Measurements from ENCODE around the gene ADGRL4. TPM values are rescaled to one million over a fixed set of nuclear protein-coding genes. Genes with fewer than 3 reads are reported as not detected.
"Not testable (repeated sequence)": the region's sequence is repeated elsewhere in the genome, so short reads cannot be mapped to it uniquely, and the experiment has no call there.

Gene ADGRL4
- total and polyA plus RNA-seq, 9 of the 15 experiments (the other 6 are each of a cell fraction or from before 2014, with no cell fraction given): not detected

- ChIA-PET POLR2A (no interaction called here), CTCF (ENCODE audit: low intra/inter-chr PET ratio) (no interaction called here)
- Histone ChIP-seq H3K9me3 (replicated peaks; ENCODE audit: control insufficient read depth, insufficient read depth, low read depth, low read length) (no peaks in the 10 kb centered on the region), H4K20me1 (replicated peaks; ENCODE audit: control insufficient read depth, insufficient read depth, low read length) (no peaks in the 10 kb centered on the region), H3K9ac (ENCODE audit: insufficient read depth in 1 of 2, low read depth in 2 of 2, low read length in 2 of 2) (no peak overlapping the region), H3K27me3 (ENCODE audit: control insufficient read depth in 2 of 2, insufficient read depth in 2 of 2, low read length in 2 of 2) (no peaks in the 10 kb centered on the region), H3K79me2 (ENCODE audit: control insufficient read depth, insufficient read depth, low read length) (no peaks in the 10 kb centered on the region), H3K9me1 (ENCODE audit: control insufficient read depth, insufficient read depth, low read length) (no peaks in the 10 kb centered on the region), H3K36me3 (ENCODE audit: control insufficient read depth, insufficient read depth, low read length) (no peaks in the 10 kb centered on the region), H3K4me1 (replicated peaks in 1 of 2; ENCODE audit: control insufficient read depth in 2 of 2, insufficient read depth in 2 of 2, low read length in 2 of 2) (no peaks in the 10 kb centered on the region), H3K27ac (ENCODE audit: extremely low read depth, low read depth, low read length) (no peak overlapping the region), H3K4me3 (no peak overlapping the region), H3K4me2 (ENCODE audit: insufficient read depth, low read length) (no peak overlapping the region), H2AFZ (ENCODE audit: low read depth, low read length) (no peak overlapping the region)
- 0% methylated on average over 6 of the region's 6 CpGs for WGBS (ENCODE audit: insufficient coverage, low coverage, missing lambda C conversion rate)
- FAIRE-seq (no peak), DNase-seq (ENCODE audit: extremely low read depth in 1 of 4, low spot score in 3 of 4) (no peak), ATAC-seq (no peak)
- TF ChIP-seq NUFIP1 (IDR thresholded peaks at IDR 0.05; ENCODE audit: partially characterized antibody): no peak
- no peak for TF ChIP-seq KLF16 (IDR thresholded peaks at IDR 0.05)
- no peak for TF ChIP-seq SUPT5H (IDR thresholded peaks at IDR 0.05)
- no peak for TF ChIP-seq MED1 (CRISPR knock-in tag; IDR thresholded peaks at IDR 0.05; ENCODE audit: borderline replicate concordance)
- intact Hi-C loops (cut with micrococcal nuclease): no loop called here
- no TSS peak for BruUV-seq (replicated peaks)
- in situ Hi-C loops (cut with MboI): no loop called here
These were observed 121.7 kb downstream of the ADGRL4 start for GRCh38 chr1:78884685-78885452.

DNA sequence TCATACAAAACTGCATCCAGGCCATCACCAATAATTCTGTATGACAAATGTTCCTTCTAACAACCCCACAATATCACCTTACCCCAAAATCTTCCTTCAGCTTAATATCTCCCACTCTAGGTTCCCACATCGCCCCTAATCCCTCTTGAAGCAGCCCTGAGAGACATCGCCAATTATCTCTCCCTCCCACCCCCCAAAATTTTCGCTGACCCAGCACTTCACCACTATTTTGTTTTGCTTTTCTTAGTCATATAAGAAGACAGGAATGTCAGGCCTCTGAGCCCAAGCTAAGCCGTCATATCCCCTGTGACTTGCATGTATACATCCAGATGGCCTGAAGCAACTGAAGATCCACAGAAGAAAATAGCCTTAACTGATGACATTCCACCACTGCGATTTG, 126.3 kb downstream of the ADGRL4 start:
- in situ Hi-C loops (cut with MboI): no loop called here
- H3K79me2 ChIP-seq (ENCODE audit: control insufficient read depth, insufficient read depth, low read length): no peaks in the 10 kb centered on the region
- no peak for TF ChIP-seq NFE2L1 (tag; IDR thresholded peaks at IDR 0.05; ENCODE audit: borderline replicate concordance, low read depth)
- TF ChIP-seq ZNF316 (IDR thresholded peaks at IDR 0.05): peak; percentile 21; the same call in 1 of the 2 replicates
- H3K36me3 ChIP-seq (ENCODE audit: control insufficient read depth, insufficient read depth, low read length): no peaks in the 10 kb centered on the region
- no peak for DNase-seq (ENCODE audit: extremely low read depth in 1 of 4, low spot score in 3 of 4)
- no peak overlapping the region for H3K9ac ChIP-seq (ENCODE audit: insufficient read depth in 1 of 2, low read depth in 2 of 2, low read length in 2 of 2)
- H2AFZ ChIP-seq (ENCODE audit: low read depth, low read length): no peak overlapping the region
- CTCF ChIA-PET (ENCODE audit: low intra/inter-chr PET ratio): no interaction called here
- no peaks in the 10 kb centered on the region for H3K27me3 ChIP-seq (ENCODE audit: control insufficient read depth in 2 of 2, insufficient read depth in 2 of 2, low read length in 2 of 2)
- H3K4me2 ChIP-seq (ENCODE audit: insufficient read depth, low read length): no peak overlapping the region
- POLR2A ChIA-PET: no interaction called here
- no peak for FAIRE-seq
- H3K27ac ChIP-seq (ENCODE audit: extremely low read depth, low read depth, low read length): no peak overlapping the region
- ATAC-seq: no peak
- no peaks in the 10 kb centered on the region for H3K9me3 ChIP-seq (replicated peaks; ENCODE audit: control insufficient read depth, insufficient read depth, low read depth, low read length)
- H3K9me1 ChIP-seq (ENCODE audit: control insufficient read depth, insufficient read depth, low read length): no peaks in the 10 kb centered on the region
- no peaks in the 10 kb centered on the region for H3K4me1 ChIP-seq (replicated peaks in 1 of 2; ENCODE audit: control insufficient read depth in 2 of 2, insufficient read depth in 2 of 2, low read length in 2 of 2)
- intact Hi-C loops (cut with micrococcal nuclease): no loop called here
- no TSS peak for BruUV-seq (replicated peaks)
- no peaks in the 10 kb centered on the region for H4K20me1 ChIP-seq (replicated peaks; ENCODE audit: control insufficient read depth, insufficient read depth, low read length)
- H3K4me3 ChIP-seq: no peak overlapping the region
- WGBS (ENCODE audit: insufficient coverage, low coverage, missing lambda C conversion rate): 1% methylated on average over 5 of the region's 5 CpGs

DNA sequence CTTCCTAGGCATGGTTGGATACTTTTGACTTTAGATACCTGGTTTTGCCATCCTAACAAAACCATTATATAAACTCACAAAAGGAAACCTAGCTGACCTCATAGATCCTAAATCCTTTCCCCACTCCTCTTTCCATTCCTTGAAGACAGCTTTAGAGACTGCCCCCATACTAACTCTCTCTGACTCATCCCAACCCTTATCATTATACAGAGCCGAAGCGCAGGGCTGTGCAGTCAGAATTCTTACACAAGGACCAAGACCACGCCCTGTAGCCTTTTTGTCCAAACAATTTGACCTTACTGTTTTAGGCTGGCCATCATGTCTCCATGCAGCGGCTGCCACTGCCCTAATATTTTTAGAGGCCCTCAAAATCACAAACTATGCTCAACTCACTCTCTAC, 130.5 kb downstream of the ADGRL4 start:
- H3K79me2 ChIP-seq (ENCODE audit: control insufficient read depth, insufficient read depth, low read length); H4K20me1 ChIP-seq (replicated peaks; ENCODE audit: control insufficient read depth, insufficient read depth, low read length); H2AFZ ChIP-seq (ENCODE audit: low read depth, low read length); H3K9me3 ChIP-seq (replicated peaks; ENCODE audit: control insufficient read depth, insufficient read depth, low read depth, low read length); CTCF ChIA-PET (ENCODE audit: low intra/inter-chr PET ratio); H3K4me3 ChIP-seq; POLR2A ChIA-PET; in situ Hi-C loops (cut with MboI); ATAC-seq; BruUV-seq (replicated peaks); FAIRE-seq; H3K36me3 ChIP-seq (ENCODE audit: control insufficient read depth, insufficient read depth, low read length); intact Hi-C loops (cut with micrococcal nuclease); H3K4me1 ChIP-seq (replicated peaks in 1 of 2; ENCODE audit: control insufficient read depth in 2 of 2, insufficient read depth in 2 of 2, low read length in 2 of 2); DNase-seq (ENCODE audit: extremely low read depth in 1 of 4, low spot score in 3 of 4); H3K9me1 ChIP-seq (ENCODE audit: control insufficient read depth, insufficient read depth, low read length); H3K4me2 ChIP-seq (ENCODE audit: insufficient read depth, low read length); H3K27me3 ChIP-seq (ENCODE audit: control insufficient read depth in 2 of 2, insufficient read depth in 2 of 2, low read length in 2 of 2); H3K27ac ChIP-seq (ENCODE audit: extremely low read depth, low read depth, low read length); H3K9ac ChIP-seq (ENCODE audit: insufficient read depth in 1 of 2, low read depth in 2 of 2, low read length in 2 of 2): not testable (repeated sequence)
- 3% methylated on average over 4 of the region's 4 CpGs for WGBS (ENCODE audit: insufficient coverage, low coverage, missing lambda C conversion rate)
